SK-N-MC (cell line): ENCODE data around the gene MOB3C.

ENCODE experiments used
- EZH2 ChIP-seq: fragments of 200-600 bp; sonication (generic); IDR thresholded peaks from one replicate; pipeline ENCODE4 v1.6.1; 2017; ENCODE audit warnings: antibody characterized with exemption
- POLR2AphosphoS5 ChIP-seq: IDR thresholded peaks from 2 replicates; pipeline ENCODE4 v1.6.1; 2012; ENCODE audit warnings: mild to moderate bottlenecking, low read depth, low read length, borderline replicate concordance

GRCh38 chr1:46638921-46639320, 22.3 kb upstream of the MOB3C start:
- TF ChIP-seq EZH2 (no peak), POLR2AphosphoS5 (no peak)
